H1 (cell line): ENCODE measurements around the gene OR4E2. TPM values are rescaled to one million over a fixed set of nuclear protein-coding genes. Genes with fewer than 3 reads are reported as not detected.

ENCODE experiments used
- USF2 ChIP-seq: IDR thresholded peaks from 2 replicates; pipeline ENCODE4 v1.6.1; 2011; ENCODE audit warnings: low read length, improper control_type of control experiment
- polyA plus RNA-seq, 7 experiments: library from polyadenylated mRNA; depleted of rRNA in 3 of 7; stranded (reverse) in 5 of 7; unstranded in 2 of 7; fragments of >200 nt in 5 of 7; fragments of 200-250 nt in 2 of 7; gene quantifications; 1 replicate in 5 of 7; 2 replicates in 1 of 7; 4 replicates in 1 of 7; pipeline versions ENCODE4 v1.2.1 to v1.2.3, GENCODE V29; 2011 to 2013; ENCODE audit warnings: missing spikeins in 2 of 7, mixed read lengths in 2 of 7
- total RNA-seq: library from RNA; stranded (reverse); fragmentation: NEBNext Ultra II Directional; extraction: Animal tissue kit (Norgen Biotek cat#: 25700); gene quantifications from 2 replicates; pipeline ENCODE4 v1.2.1, GENCODE V29; 2021

Gene OR4E2
- total and polyA plus RNA-seq, 2 of the 8 experiments (the other 6 are each of a cell fraction or from before 2014, with no cell fraction given) = not detected

GRCh38 chr14:21617614-21618013, 36.0 kb upstream of the OR4E2 start (continued):
- no peak for TF ChIP-seq USF2
